IPS DF 6.9 (cell line): ENCODE measurements around the gene TMEM44.
"Not testable (repeated sequence)": the region's sequence is repeated elsewhere in the genome, so short reads cannot be mapped to it uniquely, and the experiment has no call there.

Experiments
- DNase-seq: peaks from one replicate; pipeline ENCODE4 v3.0.0-alpha.2; 2013; ENCODE audit warnings: low read depth, low spot score
- H3K27ac ChIP-seq: one replicate; pipeline ENCODE4 v1.5.1; 2013; ENCODE audit warnings: low read length, control low read depth
- H3K27me3 ChIP-seq: 2 replicates; pipeline ENCODE4 v1.6.1; 2013; ENCODE audit warnings: mild to moderate bottlenecking, low read length; ENCODE audit not compliant: control insufficient read depth, insufficient read depth
- H3K36me3 ChIP-seq: 2 replicates; pipeline ENCODE4 v1.6.1; 2013; ENCODE audit warnings: low read length; ENCODE audit not compliant: control insufficient read depth, insufficient read depth
- H3K4me1 ChIP-seq: 2 replicates; pipeline ENCODE4 v1.6.1; 2013; ENCODE audit warnings: low read length; ENCODE audit not compliant: control insufficient read depth, insufficient read depth
- H3K4me3 ChIP-seq: 2 replicates; pipeline ENCODE4 v1.5.1; 2013; ENCODE audit warnings: mild to moderate bottlenecking, low read length
- H3K9me3 ChIP-seq: 2 replicates; pipeline ENCODE4 v1.6.1; 2013; ENCODE audit warnings: low read length, inconsistent platforms; ENCODE audit not compliant: control insufficient read depth, insufficient read depth
- WGBS: extraction: QIAGEN DNeasy Blood & Tissue Kit; methylation state at CpG from one replicate; pipeline ENCODE4 v1.1.7; 2013; ENCODE audit warnings: mixed read lengths, missing lambda C conversion rate; ENCODE audit not compliant: insufficient read length, insufficient coverage; 5-methylcytosine and 5-hydroxymethylcytosine counted together

TMEM44 gene

GRCh38 chr3:194612221-194612620 is 21.0 kb downstream of the TMEM44 start:
- Histone ChIP-seq H3K4me3 (no peak overlapping the region), H3K4me1 (no peaks in the 10 kb centered on the region), H3K36me3 (no peaks in the 10 kb centered on the region), H3K9me3 (no peaks in the 10 kb centered on the region), H3K27me3 (no peaks in the 10 kb centered on the region), H3K27ac (no peak overlapping the region)
- WGBS, result no CpG with 5 or more reads among the region's 8 CpGs
- no peak for DNase-seq

GRCh38 chr3:194610689-194611088 is 22.5 kb downstream of the TMEM44 start:
- Histone ChIP-seq H3K36me3 (no peaks in the 10 kb centered on the region), H3K9me3 (no peaks in the 10 kb centered on the region), H3K4me3 (no peak overlapping the region), H3K27me3 (no peaks in the 10 kb centered on the region), H3K4me1 (no peaks in the 10 kb centered on the region), H3K27ac (no peak overlapping the region)
- no CpG with 5 or more reads among the region's 3 CpGs for WGBS
- no peak for DNase-seq

GRCh38 chr3:194609601-194610000 is 23.6 kb downstream of the TMEM44 start:
- no CpG with 5 or more reads among the region's 13 CpGs for WGBS

GRCh38 chr3:194608981-194609380 is 24.2 kb downstream of the TMEM44 start:
- no peak overlapping the region for H3K4me3 ChIP-seq
- WGBS, result no CpG with 5 or more reads among the region's 9 CpGs
- H3K4me1 ChIP-seq, result no peaks in the 10 kb centered on the region
- H3K36me3 ChIP-seq, result no peaks in the 10 kb centered on the region
- DNase-seq, result no peak
- no peaks in the 10 kb centered on the region for H3K9me3 ChIP-seq
- H3K27ac ChIP-seq, result no peak overlapping the region
- no peaks in the 10 kb centered on the region for H3K27me3 ChIP-seq

More at GRCh38 chr3:194609601-194610000, 23.6 kb downstream of the TMEM44 start:
- Histone ChIP-seq H3K27ac (no peak overlapping the region), H3K9me3 (no peaks in the 10 kb centered on the region), H3K27me3 (no peaks in the 10 kb centered on the region), H3K4me3 (no peak overlapping the region), H3K4me1 (no peaks in the 10 kb centered on the region), H3K36me3 (no peaks in the 10 kb centered on the region)
- DNase-seq, result no peak

GRCh38 chr3:194607592-194608389 is 25.4 kb downstream of the TMEM44 start:
- no peaks in the 10 kb centered on the region for H3K36me3 ChIP-seq
- H3K4me1 ChIP-seq, result no peaks in the 10 kb centered on the region
- no peak for DNase-seq
- no peaks in the 10 kb centered on the region for H3K9me3 ChIP-seq
- WGBS, result no CpG with 5 or more reads among the region's 10 CpGs
- H3K27ac ChIP-seq, result no peak overlapping the region
- H3K4me3 ChIP-seq, result no peak overlapping the region
- H3K27me3 ChIP-seq, result no peaks in the 10 kb centered on the region

GRCh38 chr3:194606941-194607340 is 26.3 kb downstream of the TMEM44 start:
- H3K27ac ChIP-seq, result no peak overlapping the region
- no peak for DNase-seq
- H3K4me1 ChIP-seq, result no peaks in the 10 kb centered on the region
- no CpG with 5 or more reads among the region's 3 CpGs for WGBS
- H3K4me3 ChIP-seq, result no peak overlapping the region
- no peaks in the 10 kb centered on the region for H3K9me3 ChIP-seq
- H3K36me3 ChIP-seq, result no peaks in the 10 kb centered on the region
- H3K27me3 ChIP-seq, result no peaks in the 10 kb centered on the region

- no peaks in the 10 kb centered on the region for H3K9me3 ChIP-seq
- no CpG with 5 or more reads among the region's 8 CpGs for whole genome bisulfite sequencing
- no peak for DNase-seq
- no peaks in the 10 kb centered on the region for H3K27me3 ChIP-seq
- H3K4me3 ChIP-seq, result no peak overlapping the region
- no peak overlapping the region for H3K27ac ChIP-seq
- no peaks in the 10 kb centered on the region for H3K36me3 ChIP-seq
- no peaks in the 10 kb centered on the region for H3K4me1 ChIP-seq
These were observed 27.1 kb downstream of the TMEM44 start for GRCh38 chr3:194606163-194606562.

- not testable (repeated sequence) for H3K36me3 ChIP-seq, H3K9me3 ChIP-seq, H3K27me3 ChIP-seq, H3K27ac ChIP-seq, H3K4me1 ChIP-seq, DNase-seq, H3K4me3 ChIP-seq
- no CpG with 5 or more reads among the region's 7 CpGs for WGBS
These were observed 27.9 kb downstream of the TMEM44 start for GRCh38 chr3:194605314-194605713.

GRCh38 chr3:194604837-194605236 is 28.4 kb downstream of the TMEM44 start:
- WGBS, result no CpG with 5 or more reads among the region's 2 CpGs
- no peaks in the 10 kb centered on the region for H3K9me3 ChIP-seq
- H3K4me3 ChIP-seq, result no peak overlapping the region
- no peaks in the 10 kb centered on the region for H3K27me3 ChIP-seq
- no peaks in the 10 kb centered on the region for H3K36me3 ChIP-seq
- no peak overlapping the region for H3K27ac ChIP-seq
- H3K4me1 ChIP-seq, result no peaks in the 10 kb centered on the region
- DNase-seq, result no peak

GRCh38 chr3:194604126-194604525 is 29.1 kb downstream of the TMEM44 start:
- H3K4me1 ChIP-seq, result no peaks in the 10 kb centered on the region; the same call in 1 of the 2 replicates
- no peak overlapping the region for H3K27ac ChIP-seq
- H3K9me3 ChIP-seq, result no peaks in the 10 kb centered on the region
- H3K4me3 ChIP-seq, result no peak overlapping the region; the same call in 1 of the 2 replicates
- WGBS, result no CpG with 5 or more reads among the region's 22 CpGs
- no peaks in the 10 kb centered on the region for H3K36me3 ChIP-seq
- H3K27me3 ChIP-seq, result no peaks in the 10 kb centered on the region
- no peak for DNase-seq

- DNase-seq, result no peak
- H3K4me3 ChIP-seq, result no peak overlapping the region
- H3K27ac ChIP-seq, result no peak overlapping the region
- no peaks in the 10 kb centered on the region; the same call in 1 of the 2 replicates for H3K4me1 ChIP-seq
- no CpG with 5 or more reads among the region's 10 CpGs for WGBS
- H3K9me3 ChIP-seq, result no peaks in the 10 kb centered on the region
- no peaks in the 10 kb centered on the region for H3K27me3 ChIP-seq
- H3K36me3 ChIP-seq, result no peaks in the 10 kb centered on the region
These were observed 30.5 kb downstream of the TMEM44 start for GRCh38 chr3:194602669-194603171.
